SW480 (cell line): ENCODE measurements around the gene LRP1-AS.

Source experiments
- DNase-seq: peaks from one replicate; pipeline ENCODE4 v3.0.0-alpha.2; 2016; ENCODE audit warnings: low spot score

LRP1-AS gene

GRCh38 chr12:57160040-57160439 lies 12.6 kb upstream of the LRP1-AS start:
- DNase-seq: no peak

GRCh38 chr12:57159311-57159710 lies 11.9 kb upstream of the LRP1-AS start:
- DNase-seq: no peak

GRCh38 chr12:57158665-57159064 lies 11.2 kb upstream of the LRP1-AS start:
- no peak for DNase-seq

- DNase-seq: no peak
Measured at GRCh38 chr12:57158186-57158585, 10.8 kb upstream of the LRP1-AS start.

GRCh38 chr12:57157588-57158173 lies 10.3 kb upstream of the LRP1-AS start:
- no peak for DNase-seq

GRCh38 chr12:57156701-57157403 lies 9.4 kb upstream of the LRP1-AS start:
- DNase-seq: no peak

GRCh38 chr12:57154804-57155434 lies 7.5 kb upstream of the LRP1-AS start:
- DNase-seq: no peak

- no peak for DNase-seq
Measured at GRCh38 chr12:57154076-57154475, 6.7 kb upstream of the LRP1-AS start.

- DNase-seq: no peak
Measured at GRCh38 chr12:57153415-57153997, 6.1 kb upstream of the LRP1-AS start.

- no peak for DNase-seq
Measured at GRCh38 chr12:57152639-57153038, 5.2 kb upstream of the LRP1-AS start.

GRCh38 chr12:57151741-57152630 lies 4.6 kb upstream of the LRP1-AS start:
- DNase-seq: no peak

- DNase-seq: no peak
Measured at GRCh38 chr12:57150400-57151000, 3.1 kb upstream of the LRP1-AS start.

- no peak for DNase-seq
Measured at GRCh38 chr12:57149245-57149900, 2.0 kb upstream of the LRP1-AS start.

GRCh38 chr12:57148469-57149244 lies 1.2 kb upstream of the LRP1-AS start:
- DNase-seq: no peak

GRCh38 chr12:57146092-57146491 lies 1.3 kb downstream of the LRP1-AS start:
- DNase-seq: no peak

GRCh38 chr12:57145460-57146059 lies 1.9 kb downstream of the LRP1-AS start:
- no peak for DNase-seq

GRCh38 chr12:57143454-57143853 lies 4.0 kb downstream of the LRP1-AS start:
- no peak for DNase-seq

GRCh38 chr12:57142727-57143126 lies 4.7 kb downstream of the LRP1-AS start:
- no peak for DNase-seq

GRCh38 chr12:57142121-57142520 lies 5.3 kb downstream of the LRP1-AS start:
- no peak for DNase-seq

GRCh38 chr12:57141249-57141648 lies 6.2 kb downstream of the LRP1-AS start:
- no peak for DNase-seq
